Esophagus muscularis mucosa (tissue), 4 donors: ENCODE data around the gene RNASEL.

ENCODE experiments used
- EP300 ChIP-seq: sonication (generic); formaldehyde crosslinking; IDR thresholded peaks from one replicate; pipeline ENCODE4 v1.6.1; 2017; ENCODE audit warnings: antibody characterized with exemption
- POLR2A ChIP-seq: fragments of 450-650 bp; IDR thresholded peaks from one replicate; pipeline ENCODE4 v1.6.1; 2017; ENCODE audit warnings: antibody characterized with exemption, moderate library complexity, mild to moderate bottlenecking, low read depth
- POLR2AphosphoS5 ChIP-seq, 2 donors: sonication (generic); formaldehyde crosslinking; IDR thresholded peaks; one replicate each; pipeline ENCODE4 v1.6.1; 2017; ENCODE audit warnings: antibody characterized with exemption in 2 of 2
- TF ChIP-seq, protein P1 (sequence below), 3 experiments: fragments of 200-600 bp in 2 of 3; fragments of 450-650 bp in 1 of 3; sonication (generic) in 2 of 3; IDR thresholded peaks; one replicate each; pipeline ENCODE4 v1.5.1; 2017 to 2019; ENCODE audit warnings: antibody characterized with exemption in 3 of 3, mild to moderate bottlenecking in 2 of 3, moderate library complexity in 1 of 3

DNA sequence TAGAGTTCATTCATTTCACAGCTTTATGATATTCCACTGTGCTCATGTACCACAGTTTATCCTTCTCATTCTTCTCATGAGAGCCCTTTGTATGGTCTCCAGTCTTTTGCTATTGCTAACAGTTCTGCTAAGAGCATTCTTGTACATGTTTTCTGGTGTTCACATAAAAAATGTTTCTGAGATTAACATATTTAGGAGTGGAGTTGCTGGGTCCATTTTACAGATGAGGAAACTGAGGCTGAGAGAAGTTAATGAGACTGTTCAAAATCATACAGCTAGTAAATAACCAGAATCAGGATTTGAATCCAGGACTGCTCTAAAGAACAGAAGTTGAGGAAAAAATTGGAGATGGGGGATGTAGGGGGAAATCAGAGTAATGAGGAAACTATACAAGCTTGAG, 44.0 kb upstream of the RNASEL start:
- no peak for TF ChIP-seq EP300
- TF ChIP-seq POLR2A, result no peak
- TF ChIP-seq, protein P1, sequence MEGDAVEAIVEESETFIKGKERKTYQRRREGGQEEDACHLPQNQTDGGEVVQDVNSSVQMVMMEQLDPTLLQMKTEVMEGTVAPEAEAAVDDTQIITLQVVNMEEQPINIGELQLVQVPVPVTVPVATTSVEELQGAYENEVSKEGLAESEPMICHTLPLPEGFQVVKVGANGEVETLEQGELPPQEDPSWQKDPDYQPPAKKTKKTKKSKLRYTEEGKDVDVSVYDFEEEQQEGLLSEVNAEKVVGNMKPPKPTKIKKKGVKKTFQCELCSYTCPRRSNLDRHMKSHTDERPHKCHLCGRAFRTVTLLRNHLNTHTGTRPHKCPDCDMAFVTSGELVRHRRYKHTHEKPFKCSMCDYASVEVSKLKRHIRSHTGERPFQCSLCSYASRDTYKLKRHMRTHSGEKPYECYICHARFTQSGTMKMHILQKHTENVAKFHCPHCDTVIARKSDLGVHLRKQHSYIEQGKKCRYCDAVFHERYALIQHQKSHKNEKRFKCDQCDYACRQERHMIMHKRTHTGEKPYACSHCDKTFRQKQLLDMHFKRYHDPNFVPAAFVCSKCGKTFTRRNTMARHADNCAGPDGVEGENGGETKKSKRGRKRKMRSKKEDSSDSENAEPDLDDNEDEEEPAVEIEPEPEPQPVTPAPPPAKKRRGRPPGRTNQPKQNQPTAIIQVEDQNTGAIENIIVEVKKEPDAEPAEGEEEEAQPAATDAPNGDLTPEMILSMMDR (IDR thresholded peaks at IDR 0.05), result no peak
- TF ChIP-seq POLR2AphosphoS5 (IDR thresholded peaks at IDR 0.05), result no peak
